ENCODE measurements around the gene TRIM2. TPM values are rescaled to one million over a fixed set of nuclear protein-coding genes. Genes with fewer than 3 reads are reported as not detected.

Gene TRIM2
- total and polyA plus RNA-seq, 10 of the 15 experiments (the other 5 are each of a cell fraction or from before 2014, with no cell fraction given) = 0.06 to 0.19 (median 0.15) TPM; not detected in 3

- 0 out of 2 replicates have a peak, but pooled peaks cover 2% of the 10 kb centered on the region for H3K4me1 ChIP-seq (ENCODE audit: control insufficient read depth, insufficient read depth, low read length)
- WGBS (ENCODE audit: insufficient coverage, insufficient replicate concordance, low lambda C conversion rate, missing lambda C conversion rate) = 9% methylated on average over 5 of the region's 5 CpGs
- no peaks in the 10 kb centered on the region; a peak in 1 of 4 replicates for H3K27me3 ChIP-seq (replicated peaks in 1 of 2; ENCODE audit: control insufficient read depth in 2 of 2, insufficient read depth in 2 of 2, low read length in 1 of 2)
- FAIRE-seq (no peak), DNase-seq (ENCODE audit: low read depth, low spot score) (no peak), ATAC-seq (no peak)
- TF ChIP-seq ZZZ3 (IDR thresholded peaks at IDR 0.05; ENCODE audit: control insufficient read depth, insufficient read length, low read depth) = no peak
- TF ChIP-seq FOS (IDR thresholded peaks at IDR 0.05; ENCODE audit: borderline replicate concordance, extremely low read depth, insufficient read length) = no peak
- no peak for TF ChIP-seq ETV6 (conservative IDR thresholded peaks at IDR 0.05 in 1 of 2, IDR thresholded peaks at IDR 0.05 in 1 of 2; ENCODE audit: borderline replicate concordance in 1 of 2, low read depth in 1 of 2)
- no peak for TF ChIP-seq MLLT1 (IDR thresholded peaks at IDR 0.05)
- TF ChIP-seq ZBTB40 (IDR thresholded peaks at IDR 0.05; ENCODE audit: borderline replicate concordance) = no peak
- TF ChIP-seq ZBTB33 (IDR thresholded peaks at IDR 0.05) = no peak
- no peak for TF ChIP-seq USF1 (IDR thresholded peaks at IDR 0.05; ENCODE audit: borderline replicate concordance, extremely low read length, insufficient read depth, low read depth, low read length)
- TF ChIP-seq BHLHE40 (IDR thresholded peaks at IDR 0.05; ENCODE audit: borderline replicate concordance in 1 of 2, low read depth in 2 of 2, low read length in 1 of 2) = no peak
- TF ChIP-seq TAF1 (IDR thresholded peaks at IDR 0.05; ENCODE audit: borderline replicate concordance, low read depth, low read length) = no peak
- TF ChIP-seq JUNB (IDR thresholded peaks at IDR 0.05) = no peak
- no peak for TF ChIP-seq BCL3 (IDR thresholded peaks at IDR 0.05; ENCODE audit: borderline replicate concordance, insufficient read depth, low read depth, low read length, poor library complexity, severe bottlenecking)
- no peak for TF ChIP-seq NFXL1 (IDR thresholded peaks at IDR 0.05; ENCODE audit: borderline replicate concordance)
- no peak for TF ChIP-seq TCF3 (IDR thresholded peaks at IDR 0.05; ENCODE audit: borderline replicate concordance, insufficient read depth, low read depth, low read length)
- ChIA-PET SMC1A (ENCODE audit: uncharacterized antibody, unreplicated experiment) (no interaction called here), CTCF (interaction anchor here (1.2 kb wide), 1 partner anchor 15 kb away, joined by 4 read pairs; no protein-coding TSS in a partner anchor), RAD21 (ENCODE audit: unreplicated experiment) (no interaction called here), POLR2A (no interaction called here)
- H3K9ac ChIP-seq (ENCODE audit: control insufficient read depth, insufficient read depth, low read length) = no peak overlapping the region
- intact Hi-C loops (cut with micrococcal nuclease; ENCODE audit: unreplicated experiment) = no loop called here
- no peaks in the 10 kb centered on the region for H3K36me3 ChIP-seq (ENCODE audit: control insufficient read depth in 2 of 2, insufficient read depth in 2 of 2, low read length in 1 of 2)
- H4K20me1 ChIP-seq (ENCODE audit: control insufficient read depth, insufficient read depth) = no peaks in the 10 kb centered on the region
- H3K4me3 ChIP-seq = no peak overlapping the region
- H3K4me2 ChIP-seq (ENCODE audit: control insufficient read depth, insufficient read depth) = no peak overlapping the region
- BruUV-seq (replicated peaks) = no TSS peak
- no peaks in the 10 kb centered on the region for H3K9me3 ChIP-seq (replicated peaks; ENCODE audit: control insufficient read depth, insufficient read depth, low read length)
- no peaks in the 10 kb centered on the region for H3K79me2 ChIP-seq (ENCODE audit: control insufficient read depth, insufficient read depth, low read length)
- no peak overlapping the region for H2AFZ ChIP-seq (ENCODE audit: control insufficient read depth, low read depth, low read length)
- no peak overlapping the region for H3K27ac ChIP-seq (ENCODE audit: control insufficient read depth, insufficient read depth)
- in situ Hi-C loops (cut with MboI) = no loop called here
Measured at GRCh38 chr4:153209410-153209809, 5.2 kb downstream of the TRIM2 start.
